GM13976 (cell line): ENCODE results near the gene GPR156.

Experiments used
- DNase-seq: peaks from one replicate; pipeline ENCODE4 v3.0.0; 2012; ENCODE audit warnings: low spot score
- CTCF ChIP-seq: IDR thresholded peaks from 2 replicates; pipeline ENCODE4 v1.5.1; 2012; ENCODE audit warnings: borderline replicate concordance, mild to moderate bottlenecking; ENCODE audit not compliant: insufficient read depth; ENCODE audit errors: extremely low read depth, missing control alignments, control extremely low read depth
- in situ Hi-C: fragments of 300-500 bp; cut with MboI; formaldehyde crosslinking; loops from one replicate; pipeline ENCODE4 v1.12.0; 2022; ENCODE audit warnings: low sequenced_read_pairs, mixed read lengths, inconsistent platforms; ENCODE audit not compliant: unreplicated experiment

Gene GPR156

GRCh38 chr3:120264963-120265362 is 20.1 kb downstream of the GPR156 start:
- TF ChIP-seq CTCF: no peak
- DNase-seq: no peak
- in situ Hi-C loops: loop anchor here (25.0 kb wide), 2 partner anchors 297 to 547 kb away; no protein-coding TSS in a partner anchor

- no peak for TF ChIP-seq CTCF
- no peak for DNase-seq
- in situ Hi-C loops: loop anchor here (25.0 kb wide), 2 partner anchors 299 to 549 kb away; no protein-coding TSS in a partner anchor
Observed at GRCh38 chr3:120263792-120264191, 21.2 kb downstream of the GPR156 start.

GRCh38 chr3:120258009-120258408 is 27.0 kb downstream of the GPR156 start:
- no peak for DNase-seq
- no peak for TF ChIP-seq CTCF
- in situ Hi-C loops: loop anchor here (25.0 kb wide), 2 partner anchors 304 to 554 kb away; no protein-coding TSS in a partner anchor

GRCh38 chr3:120245386-120245785 is 39.6 kb downstream of the GPR156 start:
- no peak for TF ChIP-seq CTCF
- DNase-seq: no peak
- in situ Hi-C loops: loop anchor here (10.0 kb wide), 1 partner anchor 169 kb away; no protein-coding TSS in a partner anchor

- DNase-seq: no peak
- no peak for TF ChIP-seq CTCF
- in situ Hi-C loops: loop anchor here (10.0 kb wide), 1 partner anchor 170 kb away; no protein-coding TSS in a partner anchor
Observed at GRCh38 chr3:120244834-120245225, 40.2 kb downstream of the GPR156 start.

- no peak for TF ChIP-seq CTCF
- no peak for DNase-seq
- in situ Hi-C loops: loop anchor here (10.0 kb wide), 1 partner anchor 175 kb away; no protein-coding TSS in a partner anchor
Observed at GRCh38 chr3:120239644-120240043, 45.4 kb downstream of the GPR156 start.
